Activated T-cell treated with anti-CD3 and anti-CD28 coated beads, Interleukin-2, amount 50 U/mL, for 72 hours (primary cell): ENCODE results near the gene NKAIN4. TPM values are rescaled to one million over a fixed set of nuclear protein-coding genes. Genes with fewer than 3 reads are reported as not detected.

ENCODE experiments used
- ATAC-seq, 2 donors: fragments of 150-1000 bp; cut with Tn5 transposase; replicated peaks in 1 of 2; 2 replicates each; pipeline ENCODE4 v1.10.0; 2021; ENCODE audit warnings: moderate library complexity in 2 of 2, mild to moderate bottlenecking in 1 of 2
- DNase-seq, 2 donors: peaks; one replicate each; pipeline ENCODE4 v3.0.0; 2021 to 2022; ENCODE audit warnings: mixed read lengths in 1 of 2
- H3K27ac Mint-ChIP-seq: one replicate; pipeline ENCODE4 v1.8.0; 2022; ENCODE audit warnings: mild to moderate bottlenecking, moderate library complexity, mixed read lengths
- H3K27me3 Mint-ChIP-seq: one replicate; pipeline ENCODE4 v1.8.0; 2022; ENCODE audit warnings: low read depth, mixed read lengths
- H3K36me3 Mint-ChIP-seq, 2 donors: one replicate each; pipeline ENCODE4 v1.8.0; 2022; ENCODE audit warnings: mixed read lengths in 2 of 2, mild to moderate bottlenecking in 1 of 2; ENCODE audit not compliant: insufficient read depth in 2 of 2
- H3K4me1 Mint-ChIP-seq: one replicate; pipeline ENCODE4 v1.8.0; 2022; ENCODE audit warnings: low read depth, mixed read lengths
- H3K4me3 Mint-ChIP-seq, 2 donors: one replicate each; pipeline ENCODE4 v1.8.0; 2022; ENCODE audit warnings: mild to moderate bottlenecking in 2 of 2, mixed read lengths in 2 of 2, moderate library complexity in 2 of 2
- H3K9me3 Mint-ChIP-seq, 2 donors: one replicate each; pipeline ENCODE4 v1.8.0; 2022; ENCODE audit warnings: mixed read lengths in 2 of 2
- total RNA-seq, 2 donors: library from RNA; stranded (reverse); gene quantifications; one replicate each; pipeline ENCODE4 v1.2.3, GENCODE V29; 2022

The NKAIN4 gene
- total RNA-seq, 2 donors from 2014 or later, result not detected

DNA sequence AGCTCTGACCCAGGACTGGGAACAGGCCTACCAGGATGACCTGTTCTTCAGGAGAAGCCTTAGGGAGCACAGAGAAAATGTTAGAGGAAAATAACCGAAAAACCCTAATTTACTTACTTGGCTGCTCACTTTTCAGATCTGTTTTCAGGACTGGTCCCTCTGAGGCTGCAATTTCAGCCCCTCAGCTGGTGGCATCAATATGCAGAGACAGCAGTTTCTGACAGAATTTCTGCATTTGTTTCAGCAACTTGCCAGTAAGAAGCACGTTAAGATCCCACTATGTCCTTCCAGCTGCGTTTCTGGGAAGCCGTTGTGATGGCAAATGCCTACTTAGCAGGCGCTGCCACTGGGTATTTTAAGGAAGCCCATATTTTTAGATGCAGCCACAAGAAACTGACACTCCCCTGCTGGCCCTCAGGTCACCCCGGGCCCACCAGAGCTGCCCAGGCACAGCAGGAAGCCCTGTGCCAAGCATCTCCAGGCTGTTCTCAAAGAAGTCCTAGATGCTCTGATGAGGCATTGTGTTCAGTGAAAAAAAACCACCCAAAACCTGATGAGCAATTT lies 45.8 kb downstream of the NKAIN4 start:
- Mint-ChIP-seq H3K27ac (peak overlapping the region; percentile 18), H3K27me3 (no peaks in the 10 kb centered on the region), H3K4me3 (no peak overlapping the region), H3K36me3 (peaks cover under 1 to 33% of the 10 kb centered on the region in 2 donors), H3K9me3 (no peaks in the 10 kb centered on the region), H3K4me1 (peaks cover 37% of the 10 kb centered on the region)
- ATAC-seq (no peak), DNase-seq (no peak)

DNA sequence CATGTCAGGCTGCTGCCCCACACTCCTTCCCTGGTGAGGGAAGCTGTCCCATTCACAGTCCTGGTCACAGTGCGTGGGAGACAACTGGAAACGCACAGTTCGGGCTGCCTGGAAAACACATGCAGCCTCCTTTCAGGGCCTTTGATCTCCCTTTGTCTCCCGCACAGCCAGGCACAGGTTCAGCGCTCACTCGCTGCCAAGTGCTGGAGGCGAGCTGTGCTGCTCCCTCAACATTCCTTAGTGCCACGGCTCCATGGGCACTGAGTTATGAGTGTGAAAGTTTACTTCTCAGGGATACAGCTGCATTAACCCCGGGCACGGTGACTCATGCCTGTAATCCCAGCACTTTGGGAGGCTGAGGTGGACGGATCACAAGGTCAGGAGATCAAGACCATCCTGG lies 47.4 kb downstream of the NKAIN4 start:
- peaks cover 0 to 27% of the 10 kb centered on the region in 2 donors for H3K36me3 Mint-ChIP-seq
- no peak overlapping the region for H3K4me3 Mint-ChIP-seq
- no peaks in the 10 kb centered on the region for H3K9me3 Mint-ChIP-seq
- DNase-seq, result no peak
- H3K27ac Mint-ChIP-seq, result no peak overlapping the region
- ATAC-seq, result no peak
- peaks cover 22% of the 10 kb centered on the region for H3K4me1 Mint-ChIP-seq
- H3K27me3 Mint-ChIP-seq, result no peaks in the 10 kb centered on the region

DNA sequence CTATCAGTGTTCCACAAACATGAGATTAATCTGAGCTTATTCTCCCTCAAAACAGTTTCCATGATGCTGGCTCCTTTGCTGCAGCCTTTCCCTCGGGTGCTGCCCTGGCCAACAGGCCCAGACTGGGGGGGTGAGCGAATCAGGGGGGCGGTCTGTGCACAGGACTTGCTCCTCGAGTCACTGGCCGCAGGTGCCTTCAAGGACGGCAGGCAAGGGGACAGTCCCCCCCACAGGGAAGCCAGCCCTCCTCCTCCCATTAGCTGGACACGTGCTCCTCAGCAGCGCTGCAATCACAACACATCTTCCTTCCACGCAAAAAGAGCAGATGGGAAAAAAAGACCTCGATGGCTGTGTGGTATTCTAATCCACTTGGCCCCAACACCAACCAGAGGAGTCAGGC lies 48.4 kb downstream of the NKAIN4 start:
- peaks cover 20% of the 10 kb centered on the region for H3K4me1 Mint-ChIP-seq
- H3K36me3 Mint-ChIP-seq, result peaks cover 0 to 30% of the 10 kb centered on the region in 2 donors
- no peak for DNase-seq
- peak overlapping the region; percentile 80 for H3K27ac Mint-ChIP-seq
- no peak overlapping the region for H3K4me3 Mint-ChIP-seq
- no peak for ATAC-seq
- no peaks in the 10 kb centered on the region for H3K27me3 Mint-ChIP-seq
- H3K9me3 Mint-ChIP-seq, result no peaks in the 10 kb centered on the region

DNA sequence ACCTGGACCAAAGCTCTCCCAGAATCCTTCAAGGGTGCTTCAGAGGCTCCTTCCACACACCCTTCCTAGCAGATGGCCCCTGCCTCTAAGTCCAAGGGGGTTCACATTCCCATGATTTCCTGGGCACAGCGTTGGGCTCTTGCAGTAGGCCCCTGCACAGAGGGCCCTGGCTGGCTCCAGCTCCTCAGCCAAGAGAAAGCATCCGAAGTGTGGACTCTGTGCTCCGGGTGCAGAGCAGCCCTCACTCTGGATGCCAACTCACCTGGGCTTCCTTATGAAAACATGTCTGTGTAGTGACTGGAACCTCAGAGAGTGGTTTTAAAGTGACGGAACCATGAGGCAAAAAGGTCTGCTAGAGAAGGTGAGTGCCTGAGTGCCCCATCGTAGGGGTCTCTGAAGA lies 49.9 kb downstream of the NKAIN4 start:
- DNase-seq (no peak), ATAC-seq (no peak)
- no peaks in the 10 kb centered on the region for H3K9me3 Mint-ChIP-seq
- H3K27ac Mint-ChIP-seq, result no peak overlapping the region
- peaks cover 9% of the 10 kb centered on the region for H3K4me1 Mint-ChIP-seq
- H3K36me3 Mint-ChIP-seq, result peaks cover 0 to 21% of the 10 kb centered on the region in 2 donors
- H3K27me3 Mint-ChIP-seq, result no peaks in the 10 kb centered on the region
- no peak overlapping the region for H3K4me3 Mint-ChIP-seq

DNA sequence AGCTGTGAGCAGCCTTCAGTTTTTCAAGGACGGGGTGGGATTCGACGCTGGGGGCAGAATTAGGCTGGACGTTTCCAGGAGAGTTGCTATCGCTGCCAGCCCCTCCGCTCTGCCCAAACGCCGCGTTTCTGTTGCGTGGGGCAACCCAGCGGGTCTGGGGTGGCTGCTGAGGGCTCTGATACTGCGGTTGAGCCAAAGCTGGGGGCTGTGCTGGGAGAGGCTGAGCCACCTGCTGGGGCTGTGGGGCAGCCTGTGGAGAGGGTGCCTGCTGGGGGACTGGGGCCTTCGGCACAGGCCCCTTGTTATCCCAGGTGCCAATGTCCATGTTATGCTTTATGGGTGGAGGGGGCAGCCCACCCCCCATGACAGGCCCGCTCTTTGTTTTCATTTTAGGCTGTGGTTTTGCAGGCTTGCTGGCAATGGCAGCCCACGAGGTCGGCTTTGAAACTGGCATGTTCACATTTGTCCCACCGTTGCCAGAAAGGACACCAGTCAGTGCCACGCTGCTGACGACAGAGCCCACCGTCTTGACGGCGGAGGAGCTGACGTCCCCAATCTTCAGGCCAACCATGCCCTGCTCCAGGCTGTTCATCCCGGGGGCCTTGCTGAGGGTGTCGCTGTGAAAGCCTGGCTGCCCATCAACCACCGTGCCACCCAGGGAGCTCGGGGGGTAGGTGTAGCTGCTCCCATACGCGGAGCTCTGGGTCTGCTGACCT lies 51.3 kb downstream of the NKAIN4 start:
- Mint-ChIP-seq H3K27me3 (no peaks in the 10 kb centered on the region), H3K27ac (no peak overlapping the region), H3K9me3 (no peaks in the 10 kb centered on the region), H3K36me3 (peaks cover 0 to 16% of the 10 kb centered on the region in 2 donors), H3K4me1 (peaks cover 19% of the 10 kb centered on the region), H3K4me3 (no peak overlapping the region)
- DNase-seq, result no peak
- ATAC-seq, result no peak

DNA sequence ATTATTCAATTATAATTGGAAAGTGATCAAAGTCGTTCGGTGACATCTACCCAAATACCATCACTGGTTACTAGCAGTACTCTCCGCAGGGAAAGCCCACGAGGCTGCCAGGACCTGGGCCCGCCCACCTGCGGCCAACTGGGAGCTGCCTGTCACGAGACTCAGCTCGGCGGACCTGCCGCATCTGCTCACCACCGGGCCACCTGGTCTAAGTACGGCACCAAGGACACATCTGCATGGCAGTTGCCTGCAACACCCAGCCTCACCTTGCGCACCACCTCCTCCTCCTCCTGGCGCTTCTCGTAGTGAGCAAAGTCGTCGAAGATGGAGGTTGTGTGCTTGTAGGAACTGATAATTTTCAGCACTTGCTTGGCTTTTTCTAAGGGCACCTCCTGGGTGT lies 52.2 kb downstream of the NKAIN4 start:
- H3K36me3 Mint-ChIP-seq, result peaks cover 0 to 12% of the 10 kb centered on the region in 2 donors
- ATAC-seq, result no peak

DNA sequence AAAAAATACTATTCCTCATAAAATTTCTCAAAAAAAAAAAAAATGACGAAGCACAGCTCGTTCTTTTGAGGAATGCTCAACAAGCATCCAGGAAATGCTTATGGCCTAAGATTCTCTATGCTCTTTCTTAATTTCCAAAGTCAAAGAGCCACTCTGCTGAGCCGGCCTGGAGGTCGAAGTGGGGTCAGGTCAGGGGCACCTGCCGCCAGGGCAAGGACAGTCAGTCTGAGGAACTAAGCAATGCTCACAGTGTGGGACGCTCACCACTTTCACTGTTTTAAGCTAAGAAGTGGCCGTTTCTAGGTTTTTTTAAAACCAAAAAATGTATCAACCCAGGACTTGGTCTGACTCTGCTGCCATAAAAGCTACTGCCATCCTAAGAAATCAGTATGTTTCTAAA lies 55.7 kb downstream of the NKAIN4 start:
- H3K27me3 Mint-ChIP-seq, result no peaks in the 10 kb centered on the region
- H3K9me3 Mint-ChIP-seq, result no peaks in the 10 kb centered on the region
- H3K4me1 Mint-ChIP-seq, result peaks cover 34% of the 10 kb centered on the region
- H3K4me3 Mint-ChIP-seq, result no peak overlapping the region
- DNase-seq, result no peak
- ATAC-seq, result no peak
- H3K36me3 Mint-ChIP-seq, result peaks cover 0 to 7% of the 10 kb centered on the region in 2 donors
- H3K27ac Mint-ChIP-seq, result peak overlapping the region; percentile 57

More for the DNA sequence above, 52.2 kb downstream of the NKAIN4 start:
- Mint-ChIP-seq H3K27me3 (no peaks in the 10 kb centered on the region), H3K4me1 (peaks cover 27% of the 10 kb centered on the region), H3K4me3 (no peak overlapping the region), H3K9me3 (no peaks in the 10 kb centered on the region), H3K27ac (no peak overlapping the region)
- DNase-seq, result no peak

DNA sequence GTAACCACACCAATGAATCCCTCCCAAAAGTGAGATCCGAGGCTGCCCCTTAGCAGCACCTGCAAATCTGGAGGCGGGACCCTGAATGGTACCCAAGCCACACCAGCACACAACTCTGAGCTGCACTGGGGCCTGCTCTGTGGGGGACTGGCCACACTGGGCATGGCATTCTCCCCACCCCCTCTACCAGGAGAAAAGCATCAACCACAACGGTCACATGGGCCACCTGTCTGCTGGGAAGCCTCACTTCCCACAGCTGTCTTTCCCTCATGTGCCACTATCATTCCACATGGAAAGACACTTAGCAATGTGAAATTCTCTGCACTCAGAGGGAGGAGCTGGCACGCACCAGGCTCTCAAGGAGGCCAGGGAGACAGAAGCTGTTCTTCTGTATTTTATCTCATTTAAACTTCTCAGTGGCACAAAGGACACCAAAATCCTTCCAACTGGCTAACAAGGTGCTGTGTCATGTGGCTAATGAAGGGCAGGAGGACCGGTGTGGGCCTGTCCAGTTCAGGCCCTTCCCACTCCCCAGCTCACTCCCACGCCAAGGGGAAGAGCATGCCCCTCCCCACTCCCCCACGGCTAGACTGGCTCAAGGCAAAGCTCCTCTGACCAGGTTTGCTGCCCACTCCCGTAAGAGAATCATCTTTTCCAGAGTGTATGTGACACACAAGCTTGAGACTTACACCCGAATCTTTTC lies 57.3 kb downstream of the NKAIN4 start:
- DNase-seq, result no peak
- ATAC-seq, result no peak
- H3K36me3 Mint-ChIP-seq, result peaks cover 0 to 3% of the 10 kb centered on the region in 2 donors
- no peaks in the 10 kb centered on the region for H3K27me3 Mint-ChIP-seq
- H3K9me3 Mint-ChIP-seq, result no peaks in the 10 kb centered on the region
- H3K4me3 Mint-ChIP-seq, result no peak overlapping the region
- H3K4me1 Mint-ChIP-seq, result peaks cover 34% of the 10 kb centered on the region
- peak overlapping the region; percentile 42 for H3K27ac Mint-ChIP-seq

DNA sequence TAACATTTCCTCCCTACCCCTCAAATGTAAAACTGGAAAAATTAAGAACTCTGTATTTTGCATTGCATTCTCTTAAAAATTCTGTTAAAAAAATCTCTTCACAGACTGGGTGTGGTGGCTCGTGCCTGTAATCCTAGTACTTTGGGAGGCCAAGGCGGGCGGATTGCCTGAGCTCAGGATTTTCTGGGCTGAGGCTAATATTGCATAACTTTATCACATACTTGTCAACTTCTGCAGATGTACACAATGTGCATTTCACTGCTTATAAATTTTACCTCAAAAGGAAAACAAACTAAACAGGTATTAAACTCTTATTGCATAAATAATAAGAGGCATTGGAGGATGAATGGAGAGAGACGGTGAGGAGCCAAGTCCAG lies 59.5 kb downstream of the NKAIN4 start:
- ATAC-seq, result no peak
- no peak for DNase-seq
- no peak overlapping the region for H3K27ac Mint-ChIP-seq
- H3K27me3 Mint-ChIP-seq, result no peaks in the 10 kb centered on the region
- peaks cover 29% of the 10 kb centered on the region for H3K4me1 Mint-ChIP-seq
- no peaks in the 10 kb centered on the region for H3K36me3 Mint-ChIP-seq
- no peak overlapping the region for H3K4me3 Mint-ChIP-seq
- H3K9me3 Mint-ChIP-seq, result no peaks in the 10 kb centered on the region

DNA sequence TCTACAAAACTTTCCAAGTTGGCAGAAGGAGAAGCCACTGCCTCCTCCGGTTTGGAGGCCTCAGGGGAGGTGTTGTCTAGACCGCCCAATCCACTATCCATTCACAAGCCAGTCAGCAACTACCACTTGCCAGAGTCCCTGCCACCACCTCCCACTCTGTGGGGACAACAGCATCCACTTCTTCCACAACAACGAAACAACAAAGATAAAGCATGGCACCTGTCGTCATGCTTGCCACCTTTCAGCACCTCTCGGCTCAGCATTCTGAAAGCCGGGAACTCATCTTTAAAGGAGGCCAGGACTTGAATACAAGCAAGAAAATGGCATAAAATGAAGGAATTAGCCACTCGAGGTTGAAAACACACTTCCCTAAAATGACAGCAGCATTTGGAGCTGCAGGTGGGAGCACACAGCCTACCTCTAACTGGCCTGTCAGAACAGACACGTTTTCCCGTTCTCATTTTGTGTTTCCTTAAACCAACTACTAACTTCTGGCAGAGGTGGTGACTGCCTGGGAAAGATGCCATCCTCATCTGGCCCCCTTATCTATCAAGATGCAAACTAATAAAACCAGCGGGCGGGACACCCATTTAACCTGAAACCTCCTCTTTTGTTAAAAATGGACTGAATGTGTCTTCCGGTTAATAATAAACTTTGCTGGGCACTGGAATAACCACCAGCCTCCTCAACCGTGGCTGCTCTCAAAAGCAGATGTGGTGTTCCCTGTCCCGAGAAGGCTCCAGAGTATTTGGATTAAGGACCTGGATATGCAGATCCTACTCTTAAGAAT lies 60.1 kb downstream of the NKAIN4 start:
- H3K27me3 Mint-ChIP-seq, result no peaks in the 10 kb centered on the region
- H3K36me3 Mint-ChIP-seq, result no peaks in the 10 kb centered on the region
- H3K4me3 Mint-ChIP-seq, result no peak overlapping the region
- no peaks in the 10 kb centered on the region for H3K9me3 Mint-ChIP-seq
- H3K27ac Mint-ChIP-seq, result no peak overlapping the region
- ATAC-seq (no peak), DNase-seq (no peak)
- H3K4me1 Mint-ChIP-seq, result peaks cover 26% of the 10 kb centered on the region

DNA sequence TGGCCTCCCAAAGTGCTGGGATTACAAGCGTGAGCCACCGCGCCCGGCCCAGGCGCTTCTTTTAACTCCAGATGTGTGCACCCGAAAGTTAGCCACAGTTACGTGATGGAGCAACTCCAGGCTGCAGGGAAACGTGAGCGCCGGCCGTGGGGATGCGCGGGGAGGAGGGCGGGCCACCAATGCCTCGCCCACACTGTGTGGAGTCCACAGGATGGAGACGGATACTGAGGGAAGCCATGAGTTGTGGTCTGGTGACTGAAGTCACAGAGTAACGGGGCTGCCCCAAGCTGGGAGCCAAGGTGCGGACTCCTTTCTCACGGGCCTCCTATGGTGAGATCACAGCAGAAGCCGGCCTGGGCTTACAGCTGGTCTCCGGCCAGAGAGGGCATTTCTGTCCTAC lies 61.5 kb downstream of the NKAIN4 start:
- ATAC-seq, result no peak
- DNase-seq, result no peak
- Mint-ChIP-seq H3K4me3 (no peak overlapping the region), H3K9me3 (no peaks in the 10 kb centered on the region), H3K36me3 (no peaks in the 10 kb centered on the region), H3K27ac (no peak overlapping the region), H3K27me3 (no peaks in the 10 kb centered on the region), H3K4me1 (peaks cover 13% of the 10 kb centered on the region)

DNA sequence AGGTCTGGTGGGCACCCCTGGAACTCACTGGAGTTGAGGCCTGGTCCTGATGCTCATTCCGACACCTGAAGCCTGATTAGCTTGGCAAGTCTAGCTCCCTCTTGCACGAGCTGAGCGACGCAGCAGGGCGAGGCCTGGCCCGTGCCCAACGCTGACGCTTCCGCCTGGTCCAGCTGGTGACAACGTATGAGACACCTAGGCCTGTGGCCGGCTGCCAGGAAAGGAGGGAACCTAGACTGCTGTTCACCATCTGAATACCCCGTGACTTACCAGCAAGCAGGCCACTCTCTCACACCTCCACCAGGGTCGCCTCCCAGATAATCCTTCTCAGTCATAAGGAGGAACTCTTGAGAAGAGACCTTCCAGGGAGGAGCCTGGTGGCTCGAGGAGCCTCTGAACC lies 62.9 kb downstream of the NKAIN4 start:
- Mint-ChIP-seq H3K9me3 (no peaks in the 10 kb centered on the region), H3K4me3 (no peak overlapping the region), H3K4me1 (peaks cover 3% of the 10 kb centered on the region), H3K27me3 (no peaks in the 10 kb centered on the region), H3K27ac (no peak overlapping the region), H3K36me3 (no peaks in the 10 kb centered on the region)
- DNase-seq (no peak), ATAC-seq (no peak)

DNA sequence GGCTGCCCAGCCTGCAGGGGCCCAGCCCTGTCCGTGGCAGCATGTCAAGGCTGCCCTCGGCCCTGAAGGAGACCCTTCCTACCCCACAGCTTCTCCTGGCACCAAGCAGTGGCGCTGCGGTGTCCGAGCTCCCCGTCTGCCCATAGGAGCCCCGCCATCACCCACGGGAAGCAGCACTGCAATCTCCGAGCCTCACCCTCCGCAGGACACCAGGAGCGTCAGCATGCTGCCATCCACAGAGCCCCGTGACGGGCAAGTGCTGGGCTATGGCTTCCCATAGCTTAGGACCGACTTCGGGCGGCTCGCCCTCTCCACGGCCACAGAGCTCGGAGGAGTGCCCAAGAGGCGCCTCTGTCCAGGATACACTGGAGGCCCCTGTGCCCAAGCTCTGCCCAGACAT lies 63.4 kb downstream of the NKAIN4 start:
- no peaks in the 10 kb centered on the region for H3K9me3 Mint-ChIP-seq
- no peak for ATAC-seq
- H3K36me3 Mint-ChIP-seq, result no peaks in the 10 kb centered on the region
- no peak overlapping the region for H3K4me3 Mint-ChIP-seq
- no peak overlapping the region for H3K27ac Mint-ChIP-seq
- no peaks in the 10 kb centered on the region for H3K4me1 Mint-ChIP-seq
- H3K27me3 Mint-ChIP-seq, result no peaks in the 10 kb centered on the region
- no peak for DNase-seq
